ENCODE data around the gene CBARP.
"Not testable (repeated sequence)": the region's sequence is repeated elsewhere in the genome, so short reads cannot be mapped to it uniquely, and the experiment has no call there.

CBARP gene

GRCh38 chr19:1252821-1253513 is 15.2 kb upstream of the CBARP start:
- DNase-seq (ENCODE audit: low spot score): no peak

- peak; percentile 71 for DNase-seq (ENCODE audit: low spot score)
These were observed 14.5 kb upstream of the CBARP start for GRCh38 chr19:1252221-1252820.

- DNase-seq (ENCODE audit: low spot score): no peak
These were observed 13.8 kb upstream of the CBARP start for GRCh38 chr19:1251330-1252220.

- DNase-seq (ENCODE audit: low spot score): no peak
These were observed 12.8 kb upstream of the CBARP start for GRCh38 chr19:1250437-1251260.

- no peak for DNase-seq (ENCODE audit: low spot score)
These were observed 12.2 kb upstream of the CBARP start for GRCh38 chr19:1249990-1250436.

- DNase-seq (ENCODE audit: low spot score): peak; percentile 81
These were observed 11.6 kb upstream of the CBARP start for GRCh38 chr19:1249298-1249989.

GRCh38 chr19:1248786-1249297 is 11.0 kb upstream of the CBARP start:
- DNase-seq (ENCODE audit: low spot score): no peak

- DNase-seq (ENCODE audit: low spot score): peak; percentile 95
These were observed 10.5 kb upstream of the CBARP start, which contains the start of gene MIDN for GRCh38 chr19:1248139-1248785. Gene MIDN, plus strand, starts transcription at chr19:1248583. Its CDS starts 1,714 bp downstream, at chr19:1250297.

GRCh38 chr19:1247748-1248138 is 9.9 kb upstream of the CBARP start:
- DNase-seq (ENCODE audit: low spot score): no peak

- not testable (repeated sequence) for DNase-seq (ENCODE audit: low spot score)
These were observed 8.7 kb upstream of the CBARP start for GRCh38 chr19:1246265-1247087.

GRCh38 chr19:1245494-1246264 is 7.9 kb upstream of the CBARP start:
- DNase-seq (ENCODE audit: low spot score): no peak

GRCh38 chr19:1244693-1245451 is 7.1 kb upstream of the CBARP start:
- DNase-seq (ENCODE audit: low spot score): no peak

- DNase-seq (ENCODE audit: low spot score): no peak
These were observed 6.2 kb upstream of the CBARP start for GRCh38 chr19:1243768-1244692.

GRCh38 chr19:1241417-1242095 is 3.8 kb upstream of the CBARP start, which contains the start of gene ATP5F1D:
Gene ATP5F1D, plus strand, starts transcription at chr19:1241751. Its CDS starts 100 bp downstream, at chr19:1241851.
- peak; percentile 93 for DNase-seq (ENCODE audit: low spot score)

GRCh38 chr19:1240925-1241324 is 3.1 kb upstream of the CBARP start:
- DNase-seq (ENCODE audit: low spot score): no peak

All from kidney capillary endothelial cell (primary cell).